HG03045 (cell line): Measurements from ENCODE around the gene AOC3.
"Not testable (repeated sequence)": the region's sequence is repeated elsewhere in the genome, so short reads cannot be mapped to it uniquely, and the experiment has no call there.

Experiments used
- ATAC-seq: cut with Tn5 transposase; IDR thresholded peaks from one replicate; pipeline ENCODE4 v1.9.1; 2021; ENCODE audit warnings: mild to moderate bottlenecking, moderate library complexity; ENCODE audit not compliant: unreplicated experiment

Gene AOC3

GRCh38 chr17:42891539-42892152 lies 40.6 kb downstream of the AOC3 start:
- no peak for ATAC-seq

GRCh38 chr17:42893359-42893758 lies 42.4 kb downstream of the AOC3 start:
- no peak for ATAC-seq

- ATAC-seq = no peak
Measured at GRCh38 chr17:42894283-42895184, 43.5 kb downstream of the AOC3 start.

- ATAC-seq = no peak
Measured at GRCh38 chr17:42895185-42895555, 44.2 kb downstream of the AOC3 start.

GRCh38 chr17:42898147-42898811 lies 47.3 kb downstream of the AOC3 start:
- ATAC-seq = no peak

- not testable (repeated sequence) for ATAC-seq
Measured at GRCh38 chr17:42899981-42900380, 49.0 kb downstream of the AOC3 start.

- no peak for ATAC-seq
Measured at GRCh38 chr17:42900460-42901331, 49.7 kb downstream of the AOC3 start, which contains the start of gene G6PC1. TSS of gene G6PC1 (plus strand) at chr17:42900799. CDS start at chr17:42900877, 78 bp downstream.

- ATAC-seq = no peak
Measured at GRCh38 chr17:42901535-42902229, 50.7 kb downstream of the AOC3 start.

- ATAC-seq = no peak
Measured at GRCh38 chr17:42904110-42904469, 53.1 kb downstream of the AOC3 start.

GRCh38 chr17:42906772-42907446 lies 55.9 kb downstream of the AOC3 start:
- no peak for ATAC-seq
